ENCODE data around the gene TCP10L. TPM values are rescaled to one million over a fixed set of nuclear protein-coding genes. Genes with fewer than 3 reads are reported as not detected.

TCP10L gene
- total and polyA plus RNA-seq, 7 experiments from 2014 or later, result 0.13 to 1.4 (median 0.54) TPM; not detected in 1

DNA sequence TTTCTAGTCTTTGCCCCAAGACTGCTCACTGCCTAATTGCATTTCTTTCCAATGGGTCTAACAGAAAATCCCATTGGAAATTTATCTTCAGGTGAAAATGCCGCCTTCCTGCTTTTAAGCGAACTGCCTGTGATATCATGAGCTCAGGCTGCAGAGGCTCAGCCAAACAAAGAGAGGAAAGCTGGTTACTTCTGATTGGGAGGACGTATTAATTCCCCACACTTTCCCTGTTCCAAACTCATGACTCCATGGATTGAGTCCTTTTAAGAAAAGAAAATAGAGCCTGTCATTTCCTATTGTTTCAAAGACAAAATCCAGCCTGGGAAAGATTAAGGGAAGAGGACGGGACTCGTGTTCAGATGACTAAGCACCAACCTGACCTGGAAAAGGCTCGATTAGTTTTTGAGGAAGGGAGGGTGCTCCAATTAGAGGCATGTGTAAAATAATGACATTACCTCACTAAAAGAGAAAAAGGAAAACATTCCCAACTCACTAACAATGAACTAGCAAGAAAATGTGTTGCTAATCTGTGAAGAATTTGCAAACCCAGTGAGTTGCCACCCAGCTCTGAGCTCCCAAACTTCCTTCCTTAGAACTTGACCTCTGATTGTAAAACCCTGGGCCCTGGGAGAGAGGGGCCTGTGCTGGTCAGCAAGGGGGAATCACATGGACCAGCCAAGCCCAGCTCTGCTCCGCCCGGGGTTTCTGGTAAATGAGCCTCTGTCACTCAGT lies 61.2 kb downstream of the TCP10L start:
- intact Hi-C loops (cut with micrococcal nuclease), result no loop called here
- no peaks in the 10 kb centered on the region for H3K27me3 ChIP-seq (ENCODE audit: control insufficient read depth in 2 of 2, insufficient read depth in 2 of 2, low read length in 2 of 2)
- H3K9me3 Mint-ChIP-seq, result peaks cover 0 to 5% (median under 1%) of the 10 kb centered on the region in 11 donors
- DNase-seq, result no peak
- no peaks in the 10 kb centered on the region for H3K27me3 Mint-ChIP-seq
- no peak overlapping the region for H3K27ac ChIP-seq (ENCODE audit: low read depth, low read length)
- H3K9me3 ChIP-seq (ENCODE audit: control insufficient read depth in 2 of 3, low read length in 3 of 3), result no peaks in the 10 kb centered on the region
- H3K4me3 ChIP-seq (ENCODE audit: low read length), result no peak overlapping the region
- no peaks in the 10 kb centered on the region for H3K36me3 Mint-ChIP-seq
- ChIA-PET POLR2A (no interaction called here), CTCF (no interaction called here)
- no peaks in the 10 kb centered on the region for H3K36me3 ChIP-seq (ENCODE audit: control insufficient read depth in 2 of 3, insufficient read depth in 3 of 3, low read length in 3 of 3)
- H3K4me1 Mint-ChIP-seq, result peaks cover 0 to 2% (median 0%) of the 10 kb centered on the region in 7 donors
- H3K4me3 Mint-ChIP-seq, result no peak overlapping the region
- H3K4me1 ChIP-seq (ENCODE audit: control insufficient read depth in 2 of 2, insufficient read depth in 2 of 2, low read length in 2 of 2), result no peaks in the 10 kb centered on the region
- H3K27ac Mint-ChIP-seq, result no peak overlapping the region
- ATAC-seq, result no peak

Other genes starting within 250 kb of the TCP10L start
- gene URB1, start 192.5 kb downstream of the TCP10L start, total RNA-seq, result 10 to 100 TPM; 14.5 to 20.6 (median 17.9) TPM
- gene URB1, start 192.5 kb downstream of the TCP10L start, polyA plus RNA-seq, result 1 to 10 TPM; 1.8 to 6.1 TPM
- gene EVA1C, start 172.8 kb downstream of the TCP10L start, total RNA-seq, result 10 to 100 TPM in 4 of 5 experiments, 1 to 10 TPM in 1; 2.6 to 16.3 (median 12.3) TPM
- 10 to 100 TPM in 1 of 2 donors, 1 to 10 TPM in 1; 3.8 to 11.0 TPM for gene EVA1C, start 172.8 kb downstream of the TCP10L start, polyA plus RNA-seq
- 10 to 100 TPM; 16.8 to 34.5 (median 31.3) TPM for gene CFAP298, start 26.9 kb upstream of the TCP10L start, total RNA-seq
- gene CFAP298, start 26.9 kb upstream of the TCP10L start, polyA plus RNA-seq, result 10 to 100 TPM; 52.2 to 64.3 TPM
- 10 to 100 TPM; 21.5 to 28.5 (median 22.2) TPM for gene SYNJ1, start 142.5 kb upstream of the TCP10L start, total RNA-seq
- gene SYNJ1, start 142.5 kb upstream of the TCP10L start, polyA plus RNA-seq, result 1 to 10 TPM; 4.3 to 9.8 TPM
- 10 to 100 TPM; 49.2 to 79.2 (median 57.0) TPM for gene PAXBP1, start 186.2 kb upstream of the TCP10L start, total RNA-seq
- gene PAXBP1, start 186.2 kb upstream of the TCP10L start, polyA plus RNA-seq, result 10 to 100 TPM in 1 of 2 donors, 1 to 10 TPM in 1; 6.5 to 15.3 TPM